Neural cell (in vitro differentiated cells): Measurements from ENCODE around the gene KIF20B. TPM values are rescaled to one million over a fixed set of nuclear protein-coding genes. Genes with fewer than 3 reads are reported as not detected.

Experiments
- H2AFZ ChIP-seq: fragments of 200-600, 300-800 bp; sonication (generic), shearing (Covaris generic); 2 replicates; pipeline ENCODE4 v1.6.0; 2014; ENCODE audit warnings: low read depth, mild to moderate bottlenecking, antibody characterized with exemption, low read length, moderate library complexity
- H3F3A ChIP-seq: fragments of 200-600 bp; shearing (Covaris generic); 2 replicates; pipeline ENCODE4 v1.6.1; 2016; ENCODE audit warnings: mild to moderate bottlenecking, moderate library complexity, mixed read lengths, antibody characterized with exemption, low read length; ENCODE audit not compliant: insufficient read depth, poor library complexity, severe bottlenecking
- H3K27ac ChIP-seq: fragments of 200-600, 300-800 bp; sonication (generic), shearing (Covaris generic); 2 replicates; pipeline ENCODE4 v1.5.1; 2014; ENCODE audit warnings: mild to moderate bottlenecking, low read length, moderate library complexity
- H3K27me3 ChIP-seq: fragments of 300-800, 200-600 bp; sonication (generic), shearing (Covaris generic); 2 replicates; pipeline ENCODE4 v1.6.0; 2014; ENCODE audit warnings: mild to moderate bottlenecking, low read depth, low read length, moderate library complexity; ENCODE audit not compliant: insufficient read depth
- H3K36me3 ChIP-seq: fragments of 300-800, 200-600 bp; sonication (generic), shearing (Covaris generic); 2 replicates; pipeline ENCODE4 v1.5.1; 2014; ENCODE audit warnings: mild to moderate bottlenecking, antibody characterized with exemption, low read length, moderate library complexity; ENCODE audit not compliant: insufficient read depth
- H3K4me2 ChIP-seq: fragments of 300-800, 200-600 bp; sonication (generic), shearing (Covaris generic); 2 replicates; pipeline ENCODE4 v1.6.0; 2014; ENCODE audit warnings: mild to moderate bottlenecking, low read length
- H3K4me3 ChIP-seq: fragments of 300-800, 200-600 bp; sonication (generic), shearing (Covaris generic); 2 replicates; pipeline ENCODE4 v1.5.1; 2014; ENCODE audit warnings: mild to moderate bottlenecking, low read length, moderate library complexity
- H3K79me2 ChIP-seq: fragments of 200-600 bp; shearing (Covaris generic); replicated peaks from 2 replicates; pipeline ENCODE4 v1.6.0; 2014; ENCODE audit warnings: mild to moderate bottlenecking, low read length, moderate library complexity; ENCODE audit not compliant: insufficient read depth
- H3K9ac ChIP-seq: fragments of 300-800, 200-600 bp; sonication (generic), shearing (Covaris generic); 2 replicates; pipeline ENCODE4 v1.6.1; 2016; ENCODE audit warnings: mild to moderate bottlenecking, low read length, mixed read lengths
- H3K9me2 ChIP-seq: fragments of 200-600 bp; shearing (Covaris generic); 2 replicates; pipeline ENCODE4 v1.6.1; 2016; ENCODE audit warnings: mild to moderate bottlenecking, low read length, mixed read lengths; ENCODE audit not compliant: insufficient read depth
- H3K9me3 ChIP-seq: fragments of 200-600, 300-800 bp; sonication (generic), shearing (Covaris generic); 2 replicates; pipeline ENCODE4 v1.6.1; 2016; ENCODE audit warnings: mild to moderate bottlenecking, mixed run types, low read length, moderate library complexity, mixed read lengths
- H4K20me1 ChIP-seq: fragments of 200-600 bp; shearing (Covaris generic); 2 replicates; pipeline ENCODE4 v1.6.1; 2016; ENCODE audit warnings: mild to moderate bottlenecking, mixed run types; ENCODE audit not compliant: insufficient read depth
- EP300 ChIP-seq: fragments of 450-650 bp; conservative IDR thresholded peaks from 2 replicates; pipeline ENCODE4 v1.6.1; 2014; ENCODE audit warnings: antibody characterized with exemption, mild to moderate bottlenecking, moderate library complexity; ENCODE audit not compliant: poor library complexity, severe bottlenecking
- EZH2 ChIP-seq: fragments of 200-600, 300-800 bp; shearing (Covaris generic), sonication (generic); IDR thresholded peaks from 2 replicates; pipeline ENCODE4 v1.6.1; 2014; ENCODE audit warnings: antibody characterized with exemption, low read length, borderline replicate concordance, mild to moderate bottlenecking; ENCODE audit not compliant: insufficient read depth, poor library complexity, severe bottlenecking
- MXI1 ChIP-seq: fragments of 450-650 bp; conservative IDR thresholded peaks from 2 replicates; pipeline ENCODE4 v1.6.1; 2014; ENCODE audit warnings: antibody characterized with exemption, mild to moderate bottlenecking; ENCODE audit not compliant: poor library complexity, severe bottlenecking
- POLR2AphosphoS5 ChIP-seq: IDR thresholded peaks from 2 replicates; pipeline ENCODE4 v1.6.1; 2012
- RAD21 ChIP-seq: fragments of 450-650 bp; conservative IDR thresholded peaks from 2 replicates; pipeline ENCODE4 v1.6.1; 2014; ENCODE audit warnings: antibody characterized with exemption, mild to moderate bottlenecking, moderate library complexity
- REST ChIP-seq: IDR thresholded peaks from 2 replicates; pipeline ENCODE4 v1.6.1; 2012; ENCODE audit warnings: borderline replicate concordance
- SMC3 ChIP-seq: fragments of 450-650 bp; conservative IDR thresholded peaks from 2 replicates; pipeline ENCODE4 v1.6.1; 2014; ENCODE audit warnings: antibody characterized with exemption, mild to moderate bottlenecking, moderate library complexity; ENCODE audit not compliant: poor library complexity
- TAF1 ChIP-seq: IDR thresholded peaks from 2 replicates; pipeline ENCODE4 v1.6.1; 2012; ENCODE audit warnings: low read depth
- polyA plus RNA-seq: library from polyadenylated mRNA; depleted of rRNA; stranded (reverse); fragments of >200 nt; gene quantifications from 2 replicates; pipeline ENCODE4 v1.2.3, GENCODE V29; 2014
- TF ChIP-seq, protein P1 (sequence below): fragments of 450-650 bp; IDR thresholded peaks from 2 replicates; pipeline ENCODE4 v1.5.1; 2014; ENCODE audit warnings: antibody characterized with exemption, mild to moderate bottlenecking, moderate library complexity; ENCODE audit not compliant: poor library complexity, severe bottlenecking

Gene KIF20B
- polyA plus RNA-seq, 1 donor from 2014 or later, result 3.9 TPM

DNA sequence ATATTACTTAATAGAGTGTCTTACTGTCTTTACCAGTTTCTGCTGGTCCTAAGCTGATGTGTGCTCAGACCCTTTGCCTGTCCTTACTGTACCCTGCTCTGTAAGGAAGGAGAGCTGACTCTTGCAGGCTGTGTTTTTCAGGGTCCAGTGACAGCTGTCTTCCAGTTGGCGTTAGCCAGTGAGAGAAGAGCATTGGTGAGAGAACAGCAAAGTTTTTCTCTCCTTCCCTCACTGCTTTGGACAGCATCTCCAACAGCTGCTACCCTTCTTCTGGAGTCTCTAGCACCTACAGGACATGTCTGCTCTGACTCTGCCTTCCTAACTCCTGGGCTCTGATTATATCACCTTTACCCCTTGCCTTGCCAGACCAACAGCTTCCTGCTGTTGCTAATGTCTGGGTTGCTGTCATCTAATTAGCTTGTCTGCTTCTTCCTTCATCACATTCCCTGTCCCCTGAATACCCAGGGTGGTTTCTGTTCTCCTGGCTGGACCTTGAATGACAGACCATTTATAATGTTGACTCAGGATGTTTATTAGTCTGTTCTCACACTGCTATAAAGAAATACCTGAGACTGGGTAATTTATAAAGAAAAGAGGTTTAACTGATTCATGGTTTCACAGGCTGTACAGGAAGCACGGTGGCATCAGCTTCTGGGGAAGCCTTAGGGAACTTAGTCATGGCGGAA, 32.9 kb upstream of the KIF20B start:
- H3K79me2 ChIP-seq, result no peaks in the 10 kb centered on the region
- no peak overlapping the region for H3K9ac ChIP-seq
- H3K9me2 ChIP-seq, result no peaks in the 10 kb centered on the region
- H3K36me3 ChIP-seq, result no peaks in the 10 kb centered on the region
- no peaks in the 10 kb centered on the region for H3K9me3 ChIP-seq
- no peak overlapping the region for H3K27ac ChIP-seq
- H3K4me2 ChIP-seq, result no peak overlapping the region
- H3K4me3 ChIP-seq, result no peak overlapping the region
- TF ChIP-seq TAF1 (no peak), MXI1 (no peak), SMC3 (no peak)
- no peaks in the 10 kb centered on the region for H4K20me1 ChIP-seq
- no peaks in the 10 kb centered on the region for H3K27me3 ChIP-seq
- H2AFZ ChIP-seq, result no peak overlapping the region
- H3F3A ChIP-seq, result no peaks in the 10 kb centered on the region

DNA sequence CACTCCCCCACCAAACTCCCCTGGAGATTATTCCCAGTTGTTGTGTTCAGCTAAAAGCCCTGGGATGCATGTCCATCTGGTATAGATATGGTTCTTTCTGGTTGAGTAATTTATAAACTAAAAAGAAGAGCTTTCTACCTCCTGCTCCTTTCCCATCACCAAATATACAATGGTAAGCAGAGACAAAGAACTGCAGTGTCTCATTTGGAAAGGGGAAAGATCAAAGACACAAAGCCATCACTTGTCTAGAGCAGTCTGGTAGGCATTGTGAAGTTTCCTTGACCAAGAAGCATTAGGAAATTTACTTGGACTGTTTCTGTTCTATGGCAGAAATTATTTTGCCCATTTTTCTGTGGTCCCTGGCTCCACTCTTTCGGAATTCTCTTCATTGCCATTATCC, 31.4 kb upstream of the KIF20B start:
- Histone ChIP-seq H3K4me2 (no peak overlapping the region), H3K27me3 (no peaks in the 10 kb centered on the region), H3K36me3 (no peaks in the 10 kb centered on the region), H3K9me2 (no peaks in the 10 kb centered on the region), H3K9ac (no peak overlapping the region), H3K9me3 (no peaks in the 10 kb centered on the region), H3K27ac (no peak overlapping the region), H2AFZ (no peak overlapping the region), H4K20me1 (no peaks in the 10 kb centered on the region), H3K4me3 (no peak overlapping the region), H3K79me2 (no peaks in the 10 kb centered on the region), H3F3A (no peaks in the 10 kb centered on the region)
- no peak for TF ChIP-seq EZH2
- no peak for TF ChIP-seq SMC3
- no peak for TF ChIP-seq MXI1
- no peak for TF ChIP-seq EP300
- no peak for TF ChIP-seq POLR2AphosphoS5
- no peak for TF ChIP-seq RAD21
- TF ChIP-seq TAF1, result no peak
- no peak for TF ChIP-seq REST
- TF ChIP-seq, protein P1, sequence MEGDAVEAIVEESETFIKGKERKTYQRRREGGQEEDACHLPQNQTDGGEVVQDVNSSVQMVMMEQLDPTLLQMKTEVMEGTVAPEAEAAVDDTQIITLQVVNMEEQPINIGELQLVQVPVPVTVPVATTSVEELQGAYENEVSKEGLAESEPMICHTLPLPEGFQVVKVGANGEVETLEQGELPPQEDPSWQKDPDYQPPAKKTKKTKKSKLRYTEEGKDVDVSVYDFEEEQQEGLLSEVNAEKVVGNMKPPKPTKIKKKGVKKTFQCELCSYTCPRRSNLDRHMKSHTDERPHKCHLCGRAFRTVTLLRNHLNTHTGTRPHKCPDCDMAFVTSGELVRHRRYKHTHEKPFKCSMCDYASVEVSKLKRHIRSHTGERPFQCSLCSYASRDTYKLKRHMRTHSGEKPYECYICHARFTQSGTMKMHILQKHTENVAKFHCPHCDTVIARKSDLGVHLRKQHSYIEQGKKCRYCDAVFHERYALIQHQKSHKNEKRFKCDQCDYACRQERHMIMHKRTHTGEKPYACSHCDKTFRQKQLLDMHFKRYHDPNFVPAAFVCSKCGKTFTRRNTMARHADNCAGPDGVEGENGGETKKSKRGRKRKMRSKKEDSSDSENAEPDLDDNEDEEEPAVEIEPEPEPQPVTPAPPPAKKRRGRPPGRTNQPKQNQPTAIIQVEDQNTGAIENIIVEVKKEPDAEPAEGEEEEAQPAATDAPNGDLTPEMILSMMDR, result no peak
